RWPE2 (cell line): ENCODE results near the gene CCDC92.

ENCODE experiments used
- ATAC-seq: fragments of 200-7000 bp; cut with Tn5 transposase; 3 replicates; pipeline ENCODE4 v1.9.1; 2021; ENCODE audit warnings: low read depth
- DNase-seq: peaks from one replicate; pipeline ENCODE4 v3.0.0-alpha.2; 2020; ENCODE audit warnings: low spot score
- H3K27ac ChIP-seq: fragments of 450-650 bp; 2 replicates; pipeline ENCODE4 v1.5.1; 2017; ENCODE audit warnings: mild to moderate bottlenecking; ENCODE audit not compliant: poor library complexity, severe bottlenecking
- H3K27me3 ChIP-seq: fragments of 250-450 bp; sonication (Bioruptor Pico); 2 replicates; pipeline ENCODE4 v1.5.1; 2021; ENCODE audit warnings: mild to moderate bottlenecking, moderate library complexity; ENCODE audit not compliant: insufficient read depth, poor library complexity, severe bottlenecking
- H3K36me3 ChIP-seq: fragments of 250-450 bp; sonication (Bioruptor Pico); 2 replicates; pipeline ENCODE4 v1.5.1; 2020; ENCODE audit warnings: low read depth, mild to moderate bottlenecking, moderate library complexity
- H3K4me1 ChIP-seq: fragments of 250-450 bp; sonication (Bioruptor Pico); 2 replicates; pipeline ENCODE4 v1.5.1; 2021; ENCODE audit warnings: mild to moderate bottlenecking, moderate library complexity; ENCODE audit not compliant: insufficient read depth, poor library complexity, severe bottlenecking
- H3K4me3 ChIP-seq: fragments of 250-450 bp; sonication (Bioruptor Pico); 2 replicates; pipeline ENCODE4 v1.5.1; 2021; ENCODE audit warnings: mild to moderate bottlenecking, moderate library complexity; ENCODE audit not compliant: severe bottlenecking
- H3K9me3 ChIP-seq: fragments of 250-450 bp; sonication (Bioruptor Pico); 2 replicates; pipeline ENCODE4 v1.5.1; 2021; ENCODE audit warnings: mild to moderate bottlenecking, moderate library complexity; ENCODE audit not compliant: severe bottlenecking
- TF ChIP-seq, protein P1 (sequence below): fragments of 450-650 bp; IDR thresholded peaks from one replicate; pipeline ENCODE4 v1.5.1; 2017; ENCODE audit warnings: mild to moderate bottlenecking, moderate library complexity; ENCODE audit not compliant: poor library complexity, severe bottlenecking

CCDC92 gene

DNA sequence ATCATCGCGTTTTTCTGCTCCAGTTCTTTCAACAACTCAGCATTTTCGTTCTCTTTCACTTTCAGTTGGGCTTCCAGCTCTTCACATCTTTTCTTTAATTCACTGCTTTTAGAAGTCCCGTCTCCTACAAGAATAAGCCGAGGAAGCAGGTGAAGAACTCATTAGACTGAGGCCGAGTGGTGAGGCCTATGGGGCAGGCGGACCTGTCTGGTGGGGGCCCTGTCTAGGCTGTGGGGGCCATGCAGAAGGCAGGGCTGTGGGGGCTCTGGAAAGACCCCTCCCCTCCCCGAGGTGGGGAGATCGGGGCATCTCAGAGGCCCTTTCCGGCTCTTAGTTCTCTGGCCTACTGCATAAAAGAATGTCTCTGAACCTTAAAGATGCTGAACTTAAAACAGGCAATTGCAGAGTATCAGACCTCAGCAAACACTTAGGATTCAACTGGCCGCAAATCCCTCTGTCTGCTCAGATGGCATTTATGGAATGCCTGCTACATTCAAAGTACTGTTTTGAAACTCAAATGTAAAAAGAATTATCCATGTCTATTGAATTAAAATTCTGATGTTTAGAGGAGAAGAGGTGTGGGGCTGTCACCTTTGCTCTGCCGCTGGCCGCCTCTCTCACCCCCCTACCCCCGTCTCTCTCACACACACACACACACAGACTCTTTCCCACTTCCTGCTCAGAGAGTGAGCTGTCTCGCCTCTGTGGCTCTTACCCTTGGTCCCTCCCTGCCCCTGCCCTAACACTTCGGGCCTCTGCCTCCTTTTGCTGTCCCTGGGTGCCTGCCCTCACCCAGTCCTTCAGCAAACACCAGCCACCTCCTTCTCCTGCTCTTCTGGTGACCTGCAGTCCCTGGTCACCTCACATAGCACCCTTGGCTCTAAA is 34.7 kb downstream of the CCDC92 start:
- peaks cover 3% of the 10 kb centered on the region for H3K27me3 ChIP-seq
- H3K36me3 ChIP-seq = peaks cover 5% of the 10 kb centered on the region; the same call in 1 of the 2 replicates
- no peak overlapping the region for H3K4me3 ChIP-seq
- H3K4me1 ChIP-seq = no peaks in the 10 kb centered on the region
- DNase-seq (no peak), ATAC-seq (no peak)
- TF ChIP-seq, protein P1, sequence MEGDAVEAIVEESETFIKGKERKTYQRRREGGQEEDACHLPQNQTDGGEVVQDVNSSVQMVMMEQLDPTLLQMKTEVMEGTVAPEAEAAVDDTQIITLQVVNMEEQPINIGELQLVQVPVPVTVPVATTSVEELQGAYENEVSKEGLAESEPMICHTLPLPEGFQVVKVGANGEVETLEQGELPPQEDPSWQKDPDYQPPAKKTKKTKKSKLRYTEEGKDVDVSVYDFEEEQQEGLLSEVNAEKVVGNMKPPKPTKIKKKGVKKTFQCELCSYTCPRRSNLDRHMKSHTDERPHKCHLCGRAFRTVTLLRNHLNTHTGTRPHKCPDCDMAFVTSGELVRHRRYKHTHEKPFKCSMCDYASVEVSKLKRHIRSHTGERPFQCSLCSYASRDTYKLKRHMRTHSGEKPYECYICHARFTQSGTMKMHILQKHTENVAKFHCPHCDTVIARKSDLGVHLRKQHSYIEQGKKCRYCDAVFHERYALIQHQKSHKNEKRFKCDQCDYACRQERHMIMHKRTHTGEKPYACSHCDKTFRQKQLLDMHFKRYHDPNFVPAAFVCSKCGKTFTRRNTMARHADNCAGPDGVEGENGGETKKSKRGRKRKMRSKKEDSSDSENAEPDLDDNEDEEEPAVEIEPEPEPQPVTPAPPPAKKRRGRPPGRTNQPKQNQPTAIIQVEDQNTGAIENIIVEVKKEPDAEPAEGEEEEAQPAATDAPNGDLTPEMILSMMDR = no peak
- no peaks in the 10 kb centered on the region for H3K9me3 ChIP-seq
- H3K27ac ChIP-seq = no peak overlapping the region

GRCh38 chr12:123936956-123937706 is 35.5 kb downstream of the CCDC92 start:
- Histone ChIP-seq H3K27ac (no peak overlapping the region), H3K9me3 (no peaks in the 10 kb centered on the region), H3K36me3 (peaks cover 5% of the 10 kb centered on the region; the same call in 1 of the 2 replicates), H3K4me1 (no peaks in the 10 kb centered on the region), H3K4me3 (no peak overlapping the region), H3K27me3 (peaks cover 11% of the 10 kb centered on the region)
- TF ChIP-seq, protein P1 = no peak
- no peak for ATAC-seq
- DNase-seq = no peak

- TF ChIP-seq, protein P1 = no peak
- Histone ChIP-seq H3K27ac (no peak overlapping the region), H3K4me1 (no peaks in the 10 kb centered on the region), H3K4me3 (no peak overlapping the region), H3K9me3 (no peaks in the 10 kb centered on the region), H3K27me3 (peaks cover 15% of the 10 kb centered on the region), H3K36me3 (peaks cover under 1% of the 10 kb centered on the region; the same call in 1 of the 2 replicates)
- no peak for DNase-seq
- ATAC-seq = no peak
Measured at GRCh38 chr12:123936471-123936870, 36.2 kb downstream of the CCDC92 start.

DNA sequence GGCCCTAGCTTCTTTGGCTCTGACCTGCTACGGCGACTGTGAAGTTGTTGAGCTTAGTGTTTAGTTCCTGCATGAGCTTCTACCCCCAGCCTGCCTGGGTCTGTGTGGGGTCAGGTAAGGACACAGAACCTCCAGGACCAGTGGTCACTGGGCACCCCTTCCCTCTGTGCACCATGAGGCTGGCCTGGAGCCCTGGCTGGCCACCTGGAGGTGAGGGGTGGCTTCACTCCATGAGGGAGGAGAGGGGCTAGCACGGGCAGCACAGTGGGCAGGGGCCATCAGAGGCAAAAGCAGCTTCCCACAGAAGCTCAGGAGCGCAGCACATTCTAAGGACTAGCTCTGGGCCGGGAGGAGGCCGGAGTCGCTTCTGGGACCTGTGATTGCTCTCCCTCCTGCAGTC is 36.7 kb downstream of the CCDC92 start:
- H3K4me3 ChIP-seq = no peak overlapping the region
- DNase-seq (no peak), ATAC-seq (no peak)

More for the DNA sequence above, 36.7 kb downstream of the CCDC92 start:
- Histone ChIP-seq H3K9me3 (no peaks in the 10 kb centered on the region), H3K4me1 (no peaks in the 10 kb centered on the region), H3K27ac (no peak overlapping the region), H3K36me3 (no peaks in the 10 kb centered on the region), H3K27me3 (peaks cover 15% of the 10 kb centered on the region)
- TF ChIP-seq, protein P1 = no peak
